ENCODE data around the gene TESMIN.
A peak's percentile ranks its signal among the peaks of the same experiment; 100 is the strongest.

Gene TESMIN

DNA sequence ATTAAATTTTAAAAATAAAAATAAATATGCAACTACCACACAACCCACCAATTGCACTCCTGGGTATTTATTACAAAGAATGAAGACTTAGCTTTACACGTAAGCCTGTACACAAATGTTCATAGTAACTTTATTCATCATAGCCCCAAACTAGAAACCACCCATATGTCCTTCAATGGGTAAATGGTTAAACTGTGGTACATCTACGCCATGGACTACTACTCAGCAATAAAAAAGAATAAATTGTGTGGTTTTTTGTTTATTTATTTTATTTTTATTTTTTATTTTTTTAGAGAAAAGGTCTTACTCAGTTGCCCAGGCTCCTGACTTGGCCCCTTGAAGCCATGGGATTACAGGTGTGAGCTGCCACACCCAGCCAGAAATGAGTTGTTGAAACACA, 52.3 kb downstream of the TESMIN start:
- Histone ChIP-seq H3K27me3 (ENCODE audit: control insufficient read depth, insufficient read depth, low read length) (no peaks in the 10 kb centered on the region), H3K4me1 (ENCODE audit: control insufficient read depth, low read depth, low read length) (peaks cover 13% of the 10 kb centered on the region), H3K36me3 (ENCODE audit: control insufficient read depth, low read depth, low read length) (no peaks in the 10 kb centered on the region), H3K27ac (ENCODE audit: low read length) (no peak overlapping the region), H3K4me3 (ENCODE audit: low read length) (no peak overlapping the region), H3K9ac (ENCODE audit: low read length) (no peak overlapping the region), H3K9me3 (ENCODE audit: control insufficient read depth, low read depth, low read length) (no peaks in the 10 kb centered on the region)

- no peak overlapping the region for H3K9ac ChIP-seq (ENCODE audit: low read length)
- peaks cover 4% of the 10 kb centered on the region for H3K36me3 ChIP-seq (ENCODE audit: control insufficient read depth, low read depth, low read length)
- H3K27me3 ChIP-seq (ENCODE audit: control insufficient read depth, insufficient read depth, low read length): no peaks in the 10 kb centered on the region
- no peaks in the 10 kb centered on the region for H3K9me3 ChIP-seq (ENCODE audit: control insufficient read depth, low read depth, low read length)
- H3K27ac ChIP-seq (ENCODE audit: low read length): no peak overlapping the region
- H3K4me3 ChIP-seq (ENCODE audit: low read length): no peak overlapping the region
- peaks cover 20% of the 10 kb centered on the region for H3K4me1 ChIP-seq (ENCODE audit: control insufficient read depth, low read depth, low read length)
These were observed 55.8 kb downstream of the TESMIN start for GRCh38 chr11:68695531-68695930.

- peaks cover 4% of the 10 kb centered on the region for H3K36me3 ChIP-seq (ENCODE audit: control insufficient read depth, low read depth, low read length)
- H3K27ac ChIP-seq (ENCODE audit: low read length): no peak overlapping the region
- peak overlapping the region; percentile 47 for H3K4me3 ChIP-seq (ENCODE audit: low read length)
- H3K9me3 ChIP-seq (ENCODE audit: control insufficient read depth, low read depth, low read length): no peaks in the 10 kb centered on the region
- H3K9ac ChIP-seq (ENCODE audit: low read length): no peak overlapping the region
- H3K4me1 ChIP-seq (ENCODE audit: control insufficient read depth, low read depth, low read length): peaks cover 22% of the 10 kb centered on the region
- no peaks in the 10 kb centered on the region for H3K27me3 ChIP-seq (ENCODE audit: control insufficient read depth, insufficient read depth, low read length)
These were observed 56.7 kb downstream of the TESMIN start for GRCh38 chr11:68694431-68695297.

DNA sequence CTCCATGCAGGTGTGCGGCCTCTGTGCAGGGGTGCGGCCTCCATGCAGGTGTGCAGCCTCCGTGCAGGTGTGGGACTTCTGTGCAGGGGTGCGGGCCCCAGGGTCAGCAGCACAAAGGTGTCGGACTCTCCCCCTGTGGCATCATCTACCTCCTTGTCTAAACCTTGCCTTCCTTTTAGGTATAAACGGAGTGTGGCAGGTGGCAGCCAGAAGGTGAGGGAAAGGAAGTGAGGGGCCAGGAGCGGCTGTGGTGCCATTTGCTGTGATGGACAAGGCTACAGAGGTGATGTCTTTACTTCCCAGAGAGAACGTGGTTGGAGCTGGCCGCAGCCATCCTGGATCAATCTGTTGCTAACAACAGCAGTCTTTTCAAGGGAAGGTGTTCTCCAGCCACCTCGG, 57.8 kb downstream of the TESMIN start:
- Histone ChIP-seq H3K4me3 (ENCODE audit: low read length) (no peak overlapping the region), H3K27ac (ENCODE audit: low read length) (no peak overlapping the region), H3K36me3 (ENCODE audit: control insufficient read depth, low read depth, low read length) (peaks cover 4% of the 10 kb centered on the region), H3K9me3 (ENCODE audit: control insufficient read depth, low read depth, low read length) (no peaks in the 10 kb centered on the region), H3K4me1 (ENCODE audit: control insufficient read depth, low read depth, low read length) (peaks cover 22% of the 10 kb centered on the region), H3K27me3 (ENCODE audit: control insufficient read depth, insufficient read depth, low read length) (no peaks in the 10 kb centered on the region), H3K9ac (ENCODE audit: low read length) (no peak overlapping the region)

DNA sequence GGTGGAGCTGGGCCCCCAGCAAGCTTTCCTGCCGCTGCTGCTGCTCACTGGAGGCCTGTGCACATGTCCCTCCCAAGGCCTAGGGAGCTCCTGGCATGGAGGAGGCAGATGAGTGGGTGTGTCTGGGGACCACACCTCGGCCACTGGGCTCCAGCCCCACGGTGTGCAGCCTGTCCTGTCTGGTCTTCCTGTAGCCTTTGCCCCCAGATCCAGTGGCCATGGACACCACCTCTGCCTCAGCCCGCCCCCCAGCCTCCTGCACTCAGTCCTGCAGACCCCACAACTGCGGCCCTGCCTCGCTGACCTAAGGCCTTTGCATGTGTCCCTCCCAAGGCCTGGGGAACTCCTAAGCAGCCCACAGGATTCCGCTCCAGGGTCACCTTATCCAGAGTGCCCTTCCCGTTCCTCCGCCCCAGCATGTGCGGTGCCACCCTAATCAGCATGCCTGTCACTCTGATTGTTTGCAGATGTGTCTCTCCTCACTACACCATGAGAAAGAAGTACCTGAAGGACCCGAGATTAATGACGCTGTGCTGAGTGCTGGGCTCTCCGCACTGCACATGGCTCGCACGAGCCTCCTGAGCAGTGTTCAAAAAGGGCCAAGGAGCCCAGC, 58.3 kb downstream of the TESMIN start:
- Histone ChIP-seq H3K9me3 (ENCODE audit: control insufficient read depth, low read depth, low read length) (no peaks in the 10 kb centered on the region), H3K36me3 (ENCODE audit: control insufficient read depth, low read depth, low read length) (peaks cover 4% of the 10 kb centered on the region), H3K4me1 (ENCODE audit: control insufficient read depth, low read depth, low read length) (peaks cover 22% of the 10 kb centered on the region), H3K9ac (ENCODE audit: low read length) (no peak overlapping the region), H3K27me3 (ENCODE audit: control insufficient read depth, insufficient read depth, low read length) (no peaks in the 10 kb centered on the region), H3K27ac (ENCODE audit: low read length) (no peak overlapping the region), H3K4me3 (ENCODE audit: low read length) (no peak overlapping the region)

GRCh38 chr11:68692115-68692514, 59.2 kb downstream of the TESMIN start:
- Histone ChIP-seq H3K4me1 (ENCODE audit: control insufficient read depth, low read depth, low read length) (peaks cover 22% of the 10 kb centered on the region), H3K9ac (ENCODE audit: low read length) (no peak overlapping the region), H3K27ac (ENCODE audit: low read length) (no peak overlapping the region), H3K27me3 (ENCODE audit: control insufficient read depth, insufficient read depth, low read length) (no peaks in the 10 kb centered on the region), H3K4me3 (ENCODE audit: low read length) (no peak overlapping the region), H3K36me3 (ENCODE audit: control insufficient read depth, low read depth, low read length) (peaks cover 12% of the 10 kb centered on the region), H3K9me3 (ENCODE audit: control insufficient read depth, low read depth, low read length) (no peaks in the 10 kb centered on the region)

DNA sequence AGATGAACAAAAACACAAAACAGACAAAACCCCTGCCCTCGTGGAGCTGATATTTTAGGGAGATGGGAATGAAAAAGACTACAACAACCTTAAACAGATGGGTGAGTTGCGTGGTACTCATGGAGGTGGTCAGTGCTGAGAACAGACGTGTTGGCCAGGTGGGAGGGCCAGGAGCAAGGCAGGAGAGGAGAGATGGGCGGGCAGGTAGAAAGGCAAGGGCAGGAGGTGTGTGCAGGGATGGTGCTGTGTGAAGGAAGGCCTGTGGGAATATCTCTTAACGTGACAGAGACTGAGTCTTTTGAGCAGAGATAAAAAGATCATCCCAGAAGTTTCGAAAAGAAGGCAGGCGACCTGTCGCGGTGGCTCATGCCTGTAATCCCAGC, 59.9 kb downstream of the TESMIN start:
- Histone ChIP-seq H3K9me3 (ENCODE audit: control insufficient read depth, low read depth, low read length) (no peaks in the 10 kb centered on the region), H3K9ac (ENCODE audit: low read length) (no peak overlapping the region), H3K27ac (ENCODE audit: low read length) (no peak overlapping the region), H3K4me3 (ENCODE audit: low read length) (no peak overlapping the region), H3K36me3 (ENCODE audit: control insufficient read depth, low read depth, low read length) (peaks cover 13% of the 10 kb centered on the region), H3K4me1 (ENCODE audit: control insufficient read depth, low read depth, low read length) (peaks cover 22% of the 10 kb centered on the region), H3K27me3 (ENCODE audit: control insufficient read depth, insufficient read depth, low read length) (peaks cover 3% of the 10 kb centered on the region)

- Histone ChIP-seq H3K9me3 (ENCODE audit: control insufficient read depth, low read depth, low read length) (no peaks in the 10 kb centered on the region), H3K4me3 (ENCODE audit: low read length) (no peak overlapping the region), H3K27ac (ENCODE audit: low read length) (no peak overlapping the region), H3K9ac (ENCODE audit: low read length) (no peak overlapping the region), H3K4me1 (ENCODE audit: control insufficient read depth, low read depth, low read length) (peaks cover 22% of the 10 kb centered on the region), H3K27me3 (ENCODE audit: control insufficient read depth, insufficient read depth, low read length) (peaks cover 9% of the 10 kb centered on the region), H3K36me3 (ENCODE audit: control insufficient read depth, low read depth, low read length) (peaks cover 13% of the 10 kb centered on the region)
These were observed 60.5 kb downstream of the TESMIN start for GRCh38 chr11:68690671-68691401.

- Histone ChIP-seq H3K27me3 (ENCODE audit: control insufficient read depth, insufficient read depth, low read length) (peaks cover 18% of the 10 kb centered on the region), H3K9ac (ENCODE audit: low read length) (no peak overlapping the region), H3K4me3 (ENCODE audit: low read length) (no peak overlapping the region)
These were observed 61.3 kb downstream of the TESMIN start for GRCh38 chr11:68689737-68690625.

DNA sequence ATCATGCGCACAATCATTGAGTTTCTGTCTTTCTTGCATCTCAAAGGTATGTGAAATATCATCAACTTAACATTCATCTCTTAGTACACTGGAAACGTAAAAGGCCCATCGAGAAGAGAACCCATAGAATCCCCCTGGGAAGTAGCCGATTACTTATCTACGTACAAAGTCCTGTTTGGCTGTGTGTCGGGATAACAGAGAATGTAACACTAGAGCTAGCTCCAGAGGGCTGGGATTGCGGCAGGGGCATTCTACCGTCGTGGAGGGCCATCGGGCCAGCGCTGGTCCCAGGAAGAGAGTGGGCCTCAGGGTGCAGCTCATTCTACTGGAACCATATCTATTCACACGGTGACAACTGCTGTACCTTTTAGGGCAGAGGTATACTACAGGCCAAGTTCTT, 62.4 kb downstream of the TESMIN start:
- Histone ChIP-seq H3K9me3 (ENCODE audit: control insufficient read depth, low read depth, low read length) (no peaks in the 10 kb centered on the region), H3K9ac (ENCODE audit: low read length) (no peak overlapping the region), H3K27me3 (ENCODE audit: control insufficient read depth, insufficient read depth, low read length) (peaks cover 29% of the 10 kb centered on the region), H3K27ac (ENCODE audit: low read length) (no peak overlapping the region), H3K36me3 (ENCODE audit: control insufficient read depth, low read depth, low read length) (peaks cover 13% of the 10 kb centered on the region), H3K4me1 (ENCODE audit: control insufficient read depth, low read depth, low read length) (peaks cover 9% of the 10 kb centered on the region), H3K4me3 (ENCODE audit: low read length) (no peak overlapping the region)

More at GRCh38 chr11:68689737-68690625, 61.3 kb downstream of the TESMIN start:
- peaks cover 13% of the 10 kb centered on the region for H3K36me3 ChIP-seq (ENCODE audit: control insufficient read depth, low read depth, low read length)
- H3K4me1 ChIP-seq (ENCODE audit: control insufficient read depth, low read depth, low read length): peaks cover 17% of the 10 kb centered on the region
- H3K27ac ChIP-seq (ENCODE audit: low read length): no peak overlapping the region
- no peaks in the 10 kb centered on the region for H3K9me3 ChIP-seq (ENCODE audit: control insufficient read depth, low read depth, low read length)

GRCh38 chr11:68687986-68688385, 63.3 kb downstream of the TESMIN start:
- Histone ChIP-seq H3K9ac (ENCODE audit: low read length) (no peak overlapping the region), H3K36me3 (ENCODE audit: control insufficient read depth, low read depth, low read length) (peaks cover 13% of the 10 kb centered on the region), H3K4me3 (ENCODE audit: low read length) (no peak overlapping the region), H3K27ac (ENCODE audit: low read length) (no peak overlapping the region), H3K4me1 (ENCODE audit: control insufficient read depth, low read depth, low read length) (peaks cover 9% of the 10 kb centered on the region), H3K9me3 (ENCODE audit: control insufficient read depth, low read depth, low read length) (no peaks in the 10 kb centered on the region), H3K27me3 (ENCODE audit: control insufficient read depth, insufficient read depth, low read length) (peaks cover 38% of the 10 kb centered on the region)
